HL-60 (cell line): ENCODE measurements around the gene DPP6.
A peak's percentile ranks its signal among the peaks of the same experiment; 100 is the strongest.

Experiments used
- CTCF ChIP-seq: IDR thresholded peaks from one replicate; pipeline ENCODE4 v1.5.1; 2011; ENCODE audit warnings: low read length, control low read depth, inconsistent platforms; ENCODE audit not compliant: insufficient read depth
- GABPA ChIP-seq: IDR thresholded peaks from 2 replicates; pipeline ENCODE4 v1.6.1; 2012; ENCODE audit warnings: low read depth
- POLR2AphosphoS5 ChIP-seq: IDR thresholded peaks from 2 replicates; pipeline ENCODE4 v1.6.1; 2012; ENCODE audit warnings: low read depth
- REST ChIP-seq: IDR thresholded peaks from 2 replicates; pipeline ENCODE4 v1.6.1; 2012; ENCODE audit warnings: low read depth; ENCODE audit not compliant: insufficient replicate concordance
- SPI1 ChIP-seq: IDR thresholded peaks from 2 replicates; pipeline ENCODE4 v1.6.1; 2012; ENCODE audit warnings: low read depth, mild to moderate bottlenecking, borderline replicate concordance

DNA sequence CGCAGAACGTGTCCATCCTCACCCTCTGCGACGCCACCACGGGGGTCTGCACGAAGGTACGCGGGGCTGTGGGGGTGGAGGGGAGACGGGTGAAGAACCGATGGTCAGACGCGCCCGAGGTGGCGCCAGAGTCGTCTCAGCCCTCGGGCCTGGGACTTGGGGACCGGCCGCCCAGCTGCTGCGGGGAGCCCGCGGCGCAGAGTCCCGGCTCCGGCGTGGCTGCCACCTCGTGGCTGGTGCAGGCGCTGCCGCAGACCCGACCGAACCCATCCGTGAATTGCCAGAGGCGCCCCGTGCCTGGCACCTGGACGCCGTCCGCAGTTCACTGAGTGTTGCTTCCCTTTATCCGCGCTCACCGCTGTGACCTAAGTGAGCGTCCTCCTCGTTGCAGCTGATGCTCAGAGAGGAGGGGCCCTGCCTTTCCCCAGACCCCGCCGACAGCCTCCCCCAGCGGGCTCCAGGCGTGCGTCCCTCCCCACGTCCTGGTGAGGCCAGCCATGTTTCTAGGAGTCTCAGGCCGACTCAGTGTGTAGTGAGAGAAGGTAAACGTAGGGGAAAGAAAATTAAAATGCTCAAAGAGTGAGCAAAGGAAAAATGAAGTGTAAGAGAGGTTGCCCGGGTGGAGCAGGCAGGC, 742.1 kb downstream of the DPP6 start:
- TF ChIP-seq CTCF, result peak; percentile 40
- TF ChIP-seq POLR2AphosphoS5, result no peak
- no peak for TF ChIP-seq REST
- no peak for TF ChIP-seq GABPA
- no peak for TF ChIP-seq SPI1
